ENCODE measurements around the gene LDLRAD4.
A peak's percentile ranks its signal among the peaks of the same experiment; 100 is the strongest.

LDLRAD4 gene

DNA sequence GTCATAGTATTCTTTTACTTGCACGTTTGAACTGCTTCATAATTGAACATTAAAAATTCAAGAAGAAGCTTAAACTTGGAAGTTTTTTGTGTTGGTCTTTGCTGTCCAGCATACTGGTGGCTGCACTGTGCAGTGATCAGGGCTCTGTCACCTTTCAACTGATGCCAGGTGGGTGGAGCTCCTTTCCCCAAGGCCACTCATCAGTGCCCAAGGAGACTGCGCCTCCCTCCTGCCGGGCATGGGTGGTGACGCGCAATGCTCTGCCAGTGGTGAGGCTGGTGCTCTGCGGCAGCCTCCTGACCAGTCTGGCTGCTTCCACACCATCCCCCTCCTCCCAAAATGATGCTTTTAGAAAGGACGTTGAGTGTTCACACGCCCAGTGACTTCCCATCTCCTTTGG is 16.0 kb upstream of the LDLRAD4 start:
- no peak for DNase-seq (ENCODE audit: low spot score)

- no peak for DNase-seq (ENCODE audit: low spot score)
These were observed 12.3 kb upstream of the LDLRAD4 start for GRCh38 chr18:13206301-13206700.

DNA sequence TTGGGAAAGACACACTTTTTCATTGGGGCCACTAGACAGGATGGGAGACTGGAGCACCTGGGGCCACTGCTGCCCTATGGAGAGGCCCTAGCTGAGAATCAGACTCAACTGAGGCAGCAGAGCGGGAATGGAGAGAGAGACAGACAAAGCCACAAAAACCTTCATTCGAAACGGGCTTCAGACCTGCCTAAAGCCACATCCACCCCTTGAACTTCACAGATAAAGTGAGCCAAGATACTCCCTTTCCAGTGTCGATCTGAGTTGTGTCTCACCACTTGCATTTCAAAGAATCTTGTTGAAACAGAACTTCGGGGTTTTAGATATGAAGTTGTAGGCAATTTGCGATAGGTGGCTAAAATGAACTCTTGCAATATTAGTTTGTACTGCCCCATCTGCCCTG is 11.3 kb upstream of the LDLRAD4 start:
- no peak for DNase-seq (ENCODE audit: low spot score)

GRCh38 chr18:13211534-13211933 is 7.0 kb upstream of the LDLRAD4 start:
- no peak for DNase-seq (ENCODE audit: low spot score)

DNA sequence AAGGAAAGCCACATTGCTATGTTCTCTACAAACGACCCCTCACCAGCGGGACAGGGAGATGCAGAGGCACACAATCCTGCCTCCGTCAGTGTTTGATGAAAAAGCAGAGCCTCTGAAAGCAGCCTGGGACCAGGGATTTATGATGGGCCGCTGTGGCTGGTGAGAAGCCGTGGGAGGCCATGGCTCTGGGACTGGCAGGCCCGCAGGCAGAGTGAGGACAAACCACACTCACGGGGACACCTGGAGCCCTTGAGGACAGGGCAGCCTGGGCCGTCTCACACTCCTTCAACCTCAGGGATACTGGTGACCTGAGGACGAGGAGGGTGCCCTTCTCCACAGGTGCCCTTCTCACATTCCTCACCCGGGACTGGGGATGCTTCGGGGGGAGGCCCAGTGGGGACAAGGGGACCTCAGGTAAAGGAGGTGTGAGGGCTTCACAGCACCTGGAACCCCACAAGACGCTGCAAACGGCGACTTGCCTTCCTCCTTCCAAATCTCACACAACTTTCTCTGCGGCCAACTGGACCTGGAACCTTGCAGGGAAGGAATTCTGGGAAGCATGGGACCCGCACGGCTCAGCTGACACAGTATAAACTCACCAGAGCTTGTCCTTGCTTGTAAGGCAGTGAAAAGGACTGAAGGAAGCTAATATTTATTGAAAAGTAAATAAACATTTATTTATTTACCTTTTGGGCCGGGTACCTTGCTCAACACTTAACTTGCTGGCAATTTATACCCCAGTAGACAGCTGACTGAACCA is 5.3 kb upstream of the LDLRAD4 start:
- no peak for DNase-seq (ENCODE audit: low spot score)

- no peak for DNase-seq (ENCODE audit: low spot score)
These were observed 4.0 kb upstream of the LDLRAD4 start for GRCh38 chr18:13214609-13215008.

DNA sequence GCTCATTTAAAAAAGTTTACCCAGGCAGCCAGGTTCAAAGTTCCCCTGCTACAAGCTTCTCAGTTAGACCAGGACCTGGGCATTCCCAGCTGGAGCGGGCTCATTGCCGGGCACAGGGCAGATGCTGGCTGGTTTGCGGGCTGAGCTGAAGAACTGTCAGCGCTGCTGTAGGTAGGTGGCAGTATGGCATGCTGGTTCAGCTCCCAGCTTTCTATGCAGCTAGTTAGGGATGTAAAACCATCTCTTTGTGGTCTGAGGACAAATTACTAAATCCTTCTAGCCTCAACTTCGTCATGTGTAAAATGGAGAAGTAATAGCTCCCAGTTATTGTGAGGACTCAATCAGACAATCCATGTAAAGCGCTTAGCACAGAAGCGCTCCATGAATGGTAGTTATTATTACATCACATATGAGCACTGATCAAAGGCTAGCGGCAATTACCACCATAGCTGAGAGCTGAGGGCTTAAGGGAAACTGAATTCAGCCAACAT is 2.4 kb upstream of the LDLRAD4 start:
- peak; percentile 72 for DNase-seq (ENCODE audit: low spot score)

DNA sequence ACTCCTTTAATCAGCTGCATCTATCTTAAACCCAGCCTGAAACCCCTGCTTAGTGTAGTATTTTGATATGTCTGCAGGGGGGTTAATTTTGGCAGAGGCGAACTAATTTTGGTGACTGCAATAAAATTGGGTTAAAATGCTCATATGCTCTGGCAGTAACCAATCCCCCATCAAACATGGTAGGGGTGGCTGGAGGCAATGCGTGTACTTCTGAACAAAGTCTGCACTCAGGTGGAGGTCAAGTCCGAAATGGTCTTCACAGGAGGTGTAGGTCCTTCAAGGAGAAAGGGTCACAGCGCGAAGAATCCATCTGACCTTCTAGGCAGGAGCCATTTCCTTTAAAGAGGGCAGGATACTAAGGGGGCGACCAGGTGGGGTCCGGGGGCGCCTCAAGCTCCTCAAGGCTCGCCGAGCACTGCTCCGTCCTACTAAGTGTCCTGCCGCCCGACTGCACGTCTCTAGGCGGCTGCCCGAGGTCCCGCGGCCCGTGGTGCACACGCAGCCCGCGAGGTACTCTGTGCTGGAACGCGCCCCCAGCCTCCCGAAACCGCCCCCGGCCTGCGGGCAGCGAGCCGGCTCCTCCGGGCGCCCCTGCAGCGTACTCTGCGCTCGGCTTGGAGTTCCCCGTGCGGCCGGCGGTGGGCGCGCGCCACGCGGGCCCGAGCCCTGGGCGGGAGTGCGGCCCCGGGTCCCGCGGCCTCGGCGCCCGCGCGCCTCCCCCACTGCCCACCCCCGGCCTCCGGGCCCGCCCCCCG is 1.7 kb upstream of the LDLRAD4 start:
- DNase-seq (ENCODE audit: low spot score) = no peak

GRCh38 chr18:13217466-13217961 is 1.0 kb upstream of the LDLRAD4 start:
- no peak for DNase-seq (ENCODE audit: low spot score)

DNA sequence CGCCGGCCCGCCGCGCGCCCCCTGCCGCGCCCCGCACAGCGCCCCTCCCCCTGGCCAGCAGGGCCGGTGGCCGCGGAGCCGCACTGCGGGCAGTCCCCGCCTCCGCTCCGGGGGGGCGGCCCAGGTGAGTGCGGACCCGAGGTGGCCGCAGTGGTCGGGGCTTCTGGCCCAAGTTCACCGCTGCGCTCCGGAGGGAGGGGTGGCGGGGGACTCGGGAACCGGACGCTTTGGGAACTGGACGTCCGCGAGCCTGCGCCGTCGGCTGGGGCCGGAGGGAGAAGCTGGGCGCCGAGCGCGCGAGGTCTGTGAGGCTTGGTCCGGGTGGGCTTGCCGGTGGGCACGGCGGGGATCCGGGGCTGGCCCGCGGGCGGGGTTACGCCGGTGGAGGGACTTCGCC is 591 bp upstream of the LDLRAD4 start:
- DNase-seq (ENCODE audit: low spot score) = no peak

GRCh38 chr18:13218997-13219396 is 437 bp downstream of the LDLRAD4 start:
- DNase-seq (ENCODE audit: low spot score) = no peak

DNA sequence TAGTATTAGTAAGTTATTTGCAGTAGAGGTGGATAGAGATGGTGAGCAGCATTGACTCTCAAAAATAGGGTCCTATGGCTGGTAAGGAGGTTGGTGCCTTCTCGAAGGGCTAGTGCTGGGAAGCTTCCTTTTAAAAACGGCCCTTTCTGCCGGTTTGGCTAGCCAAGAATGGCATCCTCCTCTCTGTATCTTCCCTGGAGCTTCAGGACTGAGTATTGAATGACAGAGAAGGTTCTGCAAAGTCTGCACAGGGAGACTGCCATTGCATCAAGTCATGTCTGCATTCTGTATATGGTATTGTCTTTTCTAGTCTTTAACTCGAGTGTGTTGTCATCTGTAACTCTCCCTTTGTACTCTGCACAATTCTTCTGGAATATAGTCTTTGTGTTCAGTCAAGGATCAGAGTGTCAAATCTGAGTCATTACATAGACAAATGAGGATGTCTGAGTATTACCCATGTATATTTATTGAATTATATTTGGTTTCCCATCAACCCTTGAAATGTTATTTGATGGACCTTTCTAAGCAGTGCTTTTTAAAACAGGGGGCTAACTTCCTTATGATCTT is 1.1 kb downstream of the LDLRAD4 start:
- DNase-seq (ENCODE audit: low spot score) = no peak

DNA sequence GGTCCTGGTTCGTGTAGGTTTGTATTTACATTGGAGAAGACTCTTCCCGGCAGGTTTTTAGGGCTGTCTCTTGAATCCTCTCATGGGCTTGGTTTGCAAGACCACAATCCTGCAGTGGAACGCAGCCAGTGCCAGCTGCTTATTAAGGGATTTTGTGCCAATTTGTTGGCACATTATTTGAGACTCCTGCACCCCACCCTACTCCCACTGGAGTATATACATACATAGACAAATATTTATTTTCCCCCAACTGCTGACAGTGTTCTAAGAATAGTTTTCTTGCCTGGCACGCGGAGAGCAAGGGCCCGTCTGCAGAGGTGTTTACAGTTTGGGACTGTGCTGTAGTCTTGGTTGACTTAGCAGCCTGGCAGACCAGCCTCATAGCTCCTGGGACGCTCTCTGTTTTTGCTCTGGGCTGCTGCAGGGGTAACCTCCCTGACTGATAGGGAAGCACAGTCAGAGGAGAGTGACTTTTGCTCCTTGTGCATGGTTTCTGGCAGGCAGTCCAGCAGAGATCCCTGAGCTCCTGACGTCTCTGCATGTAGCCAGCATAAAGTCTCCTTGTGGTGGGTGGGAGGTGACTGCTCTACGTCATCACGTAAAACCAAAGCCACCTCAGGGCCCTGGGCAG is 1.9 kb downstream of the LDLRAD4 start:
- DNase-seq (ENCODE audit: low spot score) = no peak

DNA sequence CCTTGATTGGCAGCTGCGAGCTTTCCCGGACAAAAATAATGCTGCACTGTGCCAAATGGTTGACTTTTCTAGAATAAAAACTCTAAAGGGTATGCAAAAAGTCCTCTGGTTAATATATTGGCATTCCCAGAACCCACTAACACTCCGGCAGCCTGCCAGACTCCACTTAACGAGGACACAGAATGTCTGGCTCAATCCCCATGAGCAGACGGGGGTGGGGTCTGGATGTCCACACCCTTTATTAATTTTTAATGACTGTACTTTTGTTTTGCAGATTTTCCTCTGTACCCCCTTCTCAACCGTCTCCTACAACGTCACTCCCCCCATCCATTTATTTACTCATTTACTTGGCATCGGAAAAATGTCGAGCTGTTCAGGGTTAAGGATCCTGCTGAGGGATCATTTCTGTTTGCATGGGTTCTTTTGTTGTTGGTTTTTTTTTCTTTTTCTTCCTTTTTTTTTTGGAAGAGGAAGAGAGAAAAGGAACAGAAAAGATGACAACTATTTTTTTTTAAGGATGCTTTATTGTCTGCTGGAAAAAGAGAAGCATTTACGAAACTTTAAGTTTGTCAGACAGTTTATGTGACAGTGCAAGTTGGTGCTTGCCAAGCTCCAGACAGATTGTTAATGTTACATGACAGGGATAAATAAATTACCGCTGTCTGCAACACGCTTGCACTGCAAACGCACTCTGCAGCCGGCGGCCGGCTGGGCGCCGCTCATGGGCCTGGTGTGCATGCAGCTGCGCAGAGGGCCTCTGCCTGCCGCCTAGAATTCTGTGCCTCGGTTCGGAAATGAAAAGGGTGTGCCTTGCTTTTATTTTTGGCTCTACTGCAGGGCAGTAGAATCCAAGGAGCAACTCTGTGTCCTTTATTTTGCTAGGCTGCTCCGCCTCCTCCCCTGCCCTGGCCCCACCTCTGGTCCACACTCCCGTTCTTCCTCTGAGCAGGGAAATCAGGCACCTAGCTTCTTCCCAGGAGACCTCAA is 3.6 kb downstream of the LDLRAD4 start:
- DNase-seq (ENCODE audit: low spot score) = no peak

- DNase-seq (ENCODE audit: low spot score) = no peak
These were observed 4.3 kb downstream of the LDLRAD4 start for GRCh38 chr18:13222856-13223281.

DNA sequence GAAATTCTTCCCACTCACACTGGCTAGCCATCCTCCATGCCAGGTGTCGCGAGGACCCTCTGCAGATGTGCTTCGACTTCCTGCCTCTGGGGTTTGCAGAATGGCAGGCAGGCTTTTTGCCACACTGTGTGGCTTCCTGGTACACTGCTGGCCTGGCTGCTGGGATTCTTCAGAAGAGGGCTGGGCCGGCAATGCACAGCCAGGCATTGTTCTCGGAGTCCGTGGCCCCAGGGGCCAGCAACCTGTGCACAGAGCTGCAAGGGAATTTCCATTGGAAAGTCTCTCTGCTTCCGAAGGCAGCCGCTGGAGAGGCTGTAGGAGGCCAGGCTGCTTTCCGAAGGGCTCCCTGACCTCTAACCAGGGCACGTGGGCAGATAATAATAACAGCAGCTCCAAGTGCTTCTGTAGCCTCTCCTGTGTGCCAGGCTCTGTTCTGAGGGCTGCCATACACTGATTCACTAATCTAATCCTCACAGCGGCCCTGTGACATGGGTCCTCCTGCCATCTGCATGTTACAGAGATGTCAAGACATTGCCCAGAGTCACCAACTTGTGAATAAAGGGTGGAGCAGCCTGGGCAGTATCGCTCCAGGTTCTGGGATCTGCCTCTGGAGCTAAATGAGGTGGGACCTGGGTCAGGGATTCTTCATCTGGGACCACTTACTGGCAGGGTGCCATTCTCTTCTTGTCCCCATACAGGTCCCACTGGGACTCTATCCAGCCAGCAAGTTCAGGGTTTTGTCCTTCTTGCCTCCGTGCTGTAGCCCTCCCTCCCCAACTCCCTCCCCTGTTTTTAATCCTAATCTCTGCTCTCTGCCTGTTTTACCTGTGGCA is 5.0 kb downstream of the LDLRAD4 start:
- no peak for DNase-seq (ENCODE audit: low spot score)

GRCh38 chr18:13225261-13225660 is 6.7 kb downstream of the LDLRAD4 start:
- DNase-seq (ENCODE audit: low spot score) = no peak

- DNase-seq (ENCODE audit: low spot score) = no peak
These were observed 8.1 kb downstream of the LDLRAD4 start for GRCh38 chr18:13226533-13227144.

DNA sequence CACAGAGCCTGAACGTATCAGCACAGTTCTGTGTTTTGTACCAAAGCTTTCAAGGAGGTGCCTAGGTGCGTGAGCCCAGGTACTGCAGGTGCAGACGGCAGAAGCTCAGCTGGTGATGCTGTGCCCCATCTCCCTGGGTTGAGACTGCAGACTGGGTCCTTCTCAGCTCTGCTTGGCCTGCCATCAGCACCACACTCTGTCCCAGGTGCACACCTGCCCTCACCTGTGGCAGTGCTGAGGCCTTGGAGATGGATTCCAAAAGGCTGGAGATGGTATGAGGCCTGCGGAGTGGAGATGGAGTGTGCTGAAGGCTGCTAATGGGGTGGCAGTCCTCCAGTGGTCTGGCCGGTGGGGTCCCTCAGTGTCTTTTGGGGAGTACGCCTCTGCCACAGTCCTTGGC is 9.3 kb downstream of the LDLRAD4 start:
- DNase-seq (ENCODE audit: low spot score) = no peak

Measured in RKO (cell line).